Osteoblast (primary cell): ENCODE results near the gene MICALL2. TPM values are rescaled to one million over a fixed set of nuclear protein-coding genes. Genes with fewer than 3 reads are reported as not detected.
"Not testable (repeated sequence)": the region's sequence is repeated elsewhere in the genome, so short reads cannot be mapped to it uniquely, and the experiment has no call there.

Experiments
- DNase-seq: peaks from one replicate; pipeline ENCODE4 v3.0.0; 2011; ENCODE audit warnings: low spot score, mixed read lengths; ENCODE audit not compliant: insufficient read length; ENCODE audit errors: missing footprints
- H2AFZ ChIP-seq: 2 replicates; pipeline ENCODE4 v1.6.0; 2011; ENCODE audit warnings: mild to moderate bottlenecking, low read length
- H3K27ac ChIP-seq: 2 replicates; pipeline ENCODE4 v1.5.1; 2011; ENCODE audit warnings: mild to moderate bottlenecking, low read depth, low read length, moderate library complexity
- H3K27me3 ChIP-seq: 2 replicates; pipeline ENCODE4 v1.6.0; 2012; ENCODE audit warnings: mild to moderate bottlenecking, control low read depth, inconsistent platforms, low read length, moderate library complexity; ENCODE audit not compliant: insufficient read depth
- H3K36me3 ChIP-seq: 2 replicates; pipeline ENCODE4 v1.5.1; 2011; ENCODE audit warnings: mild to moderate bottlenecking, low read length, control low read depth, moderate library complexity; ENCODE audit not compliant: insufficient read depth
- H3K4me1 ChIP-seq: 2 replicates; pipeline ENCODE4 v1.5.1; 2011; ENCODE audit warnings: mild to moderate bottlenecking, low read length, control low read depth, moderate library complexity; ENCODE audit not compliant: insufficient read depth
- H3K4me2 ChIP-seq: 2 replicates; pipeline ENCODE4 v1.6.0; 2011; ENCODE audit warnings: mild to moderate bottlenecking, low read length; ENCODE audit not compliant: insufficient read depth
- H3K4me3 ChIP-seq: fragments of 200-600 bp; sonication (generic); 3 replicates; pipeline ENCODE4 v1.5.1; 2012; ENCODE audit warnings: mild to moderate bottlenecking, low read length, inconsistent platforms; ENCODE audit not compliant: insufficient read depth
- H3K79me2 ChIP-seq: 2 replicates; pipeline ENCODE4 v1.6.0; 2012; ENCODE audit warnings: mild to moderate bottlenecking, low read length, control low read depth, inconsistent platforms; ENCODE audit not compliant: insufficient read depth
- H3K9me3 ChIP-seq: 2 replicates; pipeline ENCODE4 v1.5.1; 2011; ENCODE audit warnings: low read depth, low read length, control low read depth
- H4K20me1 ChIP-seq: 2 replicates; pipeline ENCODE4 v1.6.0; 2012; ENCODE audit warnings: mild to moderate bottlenecking, low read length, control low read depth; ENCODE audit not compliant: insufficient read depth
- CTCF ChIP-seq: IDR thresholded peaks from 2 replicates; pipeline ENCODE4 v1.5.1; 2011; ENCODE audit warnings: mild to moderate bottlenecking, low read depth, low read length, moderate library complexity; ENCODE audit errors: extremely low read depth
- total RNA-seq: library from RNA; depleted of rRNA; stranded (reverse); fragments of >200 nt; gene quantifications from 2 replicates; pipeline ENCODE4 v1.2.3, GENCODE V29; 2012

The MICALL2 gene
- total RNA-seq, 1 donor, result 30.4 TPM

GRCh38 chr7:1445341-1445740 lies 13.9 kb downstream of the MICALL2 start:
- Histone ChIP-seq H3K9me3 (no peaks in the 10 kb centered on the region), H3K36me3 (peaks cover 25% of the 10 kb centered on the region), H3K79me2 (peaks cover 5% of the 10 kb centered on the region), H3K4me2 (no peak overlapping the region), H2AFZ (no peak overlapping the region), H3K27ac (no peak overlapping the region), H3K27me3 (no peaks in the 10 kb centered on the region), H3K4me1 (no peaks in the 10 kb centered on the region), H3K4me3 (no peak overlapping the region), H4K20me1 (peaks cover 18% of the 10 kb centered on the region)
- no peak for DNase-seq
- TF ChIP-seq CTCF, result no peak

GRCh38 chr7:1444925-1445322 lies 14.3 kb downstream of the MICALL2 start:
- H3K27me3 ChIP-seq, result no peaks in the 10 kb centered on the region
- peaks cover 29% of the 10 kb centered on the region for H3K36me3 ChIP-seq
- no peak overlapping the region for H3K4me2 ChIP-seq
- no peaks in the 10 kb centered on the region for H3K9me3 ChIP-seq
- H3K4me3 ChIP-seq, result no peak overlapping the region
- peaks cover 3% of the 10 kb centered on the region for H3K79me2 ChIP-seq
- no peak overlapping the region for H3K27ac ChIP-seq
- no peak for TF ChIP-seq CTCF
- H2AFZ ChIP-seq, result no peak overlapping the region
- no peaks in the 10 kb centered on the region for H3K4me1 ChIP-seq
- H4K20me1 ChIP-seq, result peaks cover 15% of the 10 kb centered on the region
- DNase-seq, result no peak

GRCh38 chr7:1444214-1444924 lies 14.9 kb downstream of the MICALL2 start:
- Histone ChIP-seq H3K4me1 (no peaks in the 10 kb centered on the region), H3K36me3 (peaks cover 35% of the 10 kb centered on the region), H3K4me3 (no peak overlapping the region), H3K4me2 (no peak overlapping the region), H3K27ac (no peak overlapping the region), H4K20me1 (peaks cover 16% of the 10 kb centered on the region), H3K27me3 (no peaks in the 10 kb centered on the region), H2AFZ (no peak overlapping the region), H3K9me3 (no peaks in the 10 kb centered on the region), H3K79me2 (no peaks in the 10 kb centered on the region)
- no peak for DNase-seq
- no peak for TF ChIP-seq CTCF

GRCh38 chr7:1443587-1444200 lies 15.6 kb downstream of the MICALL2 start:
- not testable (repeated sequence) for H3K4me1 ChIP-seq, DNase-seq, H2AFZ ChIP-seq, H3K27me3 ChIP-seq, H3K79me2 ChIP-seq, H3K27ac ChIP-seq, H3K4me3 ChIP-seq, H3K9me3 ChIP-seq, H3K4me2 ChIP-seq
- peaks cover 21% of the 10 kb centered on the region for H4K20me1 ChIP-seq
- H3K36me3 ChIP-seq, result peaks cover 37% of the 10 kb centered on the region
